ENCODE results near the gene VLDLR.

Gene VLDLR

GRCh38 chr9:2622461-2623287 lies 1.1 kb downstream of the VLDLR start:
- DNase-seq, result no peak

GRCh38 chr9:2623288-2624050 lies 1.9 kb downstream of the VLDLR start:
- DNase-seq, result no peak

GRCh38 chr9:2624051-2624682 lies 2.6 kb downstream of the VLDLR start:
- no peak for DNase-seq

GRCh38 chr9:2625427-2625826 lies 3.8 kb downstream of the VLDLR start:
- DNase-seq, result no peak

GRCh38 chr9:2628919-2629318 lies 7.3 kb downstream of the VLDLR start:
- DNase-seq, result no peak

- no peak for DNase-seq
Observed at GRCh38 chr9:2630158-2630557, 8.6 kb downstream of the VLDLR start.

GRCh38 chr9:2631263-2631662 lies 9.7 kb downstream of the VLDLR start:
- DNase-seq, result no peak

- no peak for DNase-seq
Observed at GRCh38 chr9:2634153-2634552, 12.6 kb downstream of the VLDLR start.

GRCh38 chr9:2634818-2635217 lies 13.2 kb downstream of the VLDLR start:
- DNase-seq, result no peak

GRCh38 chr9:2635922-2636321 lies 14.3 kb downstream of the VLDLR start:
- DNase-seq, result no peak

GRCh38 chr9:2637390-2637789 lies 15.8 kb downstream of the VLDLR start:
- DNase-seq, result no peak

GRCh38 chr9:2638871-2639673 lies 17.5 kb downstream of the VLDLR start:
- no peak for DNase-seq

- DNase-seq, result no peak
Observed at GRCh38 chr9:2639786-2640185, 18.2 kb downstream of the VLDLR start.

GRCh38 chr9:2640570-2640969 lies 19.0 kb downstream of the VLDLR start:
- no peak for DNase-seq

- DNase-seq, result no peak
Observed at GRCh38 chr9:2641033-2641432, 19.4 kb downstream of the VLDLR start.

GRCh38 chr9:2642068-2642467 lies 20.5 kb downstream of the VLDLR start:
- no peak for DNase-seq

GRCh38 chr9:2645569-2645968 lies 24.0 kb downstream of the VLDLR start:
- no peak for DNase-seq

- peak; percentile 15 to 50 for DNase-seq
Observed at GRCh38 chr9:2655411-2655901, 33.9 kb downstream of the VLDLR start.

GRCh38 chr9:2657427-2657826 lies 35.8 kb downstream of the VLDLR start:
- DNase-seq, result peak; percentile 22 to 29

- DNase-seq, result no peak
Observed at GRCh38 chr9:2662496-2662895, 40.9 kb downstream of the VLDLR start.

- no peak for DNase-seq
Observed at GRCh38 chr9:2663461-2664173, 42.0 kb downstream of the VLDLR start.
